H1 (cell line): ENCODE measurements around the gene MARK3. TPM values are rescaled to one million over a fixed set of nuclear protein-coding genes. Genes with fewer than 3 reads are reported as not detected.

Experiments
- CTCF ChIA-PET: fragments of 300-600 bp; sonication (Branson Sonifier 250); formaldehyde crosslinking; loops from one replicate; lab custom pipeline; 2021; ENCODE audit not compliant: partially characterized antibody; lab: Charles Lee
- POLR2A ChIA-PET: fragments of 300-600 bp; sonication (Branson Sonifier 250); formaldehyde crosslinking; loops from one replicate; lab custom pipeline; 2021; ENCODE audit warnings: inconsistent platforms; ENCODE audit not compliant: partially characterized antibody; lab: Charles Lee
- DNase-seq, 2 experiments: peaks; one replicate each; pipeline versions ENCODE4 v3.0.0 to v3.0.0-alpha.2; 2010 to 2022; ENCODE audit warnings: low spot score in 2 of 2, low read depth in 1 of 2, mixed read lengths in 1 of 2
- FAIRE-seq: peaks from 2 replicates; lab custom pipeline; 2011; peaks lifted over from hg19 to GRCh38; lab: Jason Lieb, UNC
- H2AFZ ChIP-seq: 2 replicates; pipeline ENCODE4 v1.8.1; 2012; ENCODE audit warnings: low read length, inconsistent platforms
- H2AK5ac ChIP-seq: 2 replicates; pipeline ENCODE4 v1.6.1; 2013; ENCODE audit warnings: low read depth, low read length
- H2BK120ac ChIP-seq: replicated peaks from 2 replicates; pipeline ENCODE3; 2013; ENCODE audit warnings: low read depth, low read length, inconsistent platforms
- H2BK12ac ChIP-seq: 2 replicates; pipeline ENCODE4 v1.6.1; 2013; ENCODE audit warnings: low read depth, low read length
- H2BK15ac ChIP-seq: 2 replicates; pipeline ENCODE4 v1.6.1; 2013; ENCODE audit warnings: low read length
- H2BK20ac ChIP-seq: 2 replicates; pipeline ENCODE4 v1.6.1; 2013; ENCODE audit warnings: low read length
- H2BK5ac ChIP-seq: 2 replicates; pipeline ENCODE4 v1.6.1; 2013; ENCODE audit warnings: low read depth, low read length
- H3K14ac ChIP-seq: 2 replicates; pipeline ENCODE4 v1.6.1; 2013; ENCODE audit warnings: inconsistent platforms; ENCODE audit not compliant: insufficient read length
- H3K18ac ChIP-seq: 2 replicates; pipeline ENCODE4 v1.6.1; 2013; ENCODE audit warnings: low read length; ENCODE audit errors: extremely low read depth
- H3K23ac ChIP-seq: 2 replicates; pipeline ENCODE4 v1.6.1; 2013; ENCODE audit warnings: inconsistent platforms; ENCODE audit not compliant: insufficient read length
- H3K23me2 ChIP-seq: 2 replicates; pipeline ENCODE4 v1.6.1; 2013; ENCODE audit warnings: low read depth, low read length
- H3K27ac ChIP-seq: 2 replicates; pipeline ENCODE4 v1.6.1; 2011; ENCODE audit warnings: low read depth, low read length, inconsistent platforms
- H3K27me3 ChIP-seq, 4 experiments: replicated peaks in 1 of 4; 1 replicate in 1 of 4; 2 replicates in 3 of 4; pipeline versions ENCODE4 v1.6.1 to v1.8.1; 2011 to 2013; ENCODE audit warnings: low read length in 3 of 4, mild to moderate bottlenecking in 3 of 4, inconsistent platforms in 2 of 4, mixed read lengths in 2 of 4, moderate library complexity in 1 of 4; ENCODE audit not compliant: control insufficient read depth in 3 of 4, insufficient read depth in 3 of 4; ENCODE audit errors: extremely low read depth in 1 of 4
- H3K36me3 ChIP-seq, 4 experiments: 2 replicates each; pipeline versions ENCODE4 v1.6.1 to v1.8.1; 2011 to 2013; ENCODE audit warnings: mild to moderate bottlenecking in 4 of 4, low read length in 3 of 4, moderate library complexity in 2 of 4, control low read depth in 1 of 4, inconsistent platforms in 1 of 4; ENCODE audit not compliant: insufficient read depth in 4 of 4, control insufficient read depth in 2 of 4
- H3K4ac ChIP-seq: replicated peaks from 2 replicates; pipeline ENCODE3; 2013; ENCODE audit warnings: low read length, low read depth, mixed read lengths, inconsistent platforms; ENCODE audit not compliant: insufficient read length
- H3K4me1 ChIP-seq, 4 experiments: replicated peaks in 1 of 4; 1 replicate in 1 of 4; 2 replicates in 3 of 4; pipeline versions ENCODE4 v1.6.1 to v1.8.1; 2011 to 2013; ENCODE audit warnings: low read length in 3 of 4, inconsistent platforms in 2 of 4, mixed read lengths in 1 of 4; ENCODE audit not compliant: insufficient read depth in 4 of 4, control insufficient read depth in 3 of 4
- H3K4me2 ChIP-seq, 2 experiments: 2 replicates each; pipeline versions ENCODE4 v1.6.1 to v1.8.1; 2011 to 2013; ENCODE audit warnings: low read depth in 2 of 2, low read length in 2 of 2, control low read depth in 1 of 2, inconsistent platforms in 1 of 2, mild to moderate bottlenecking in 1 of 2; ENCODE audit not compliant: insufficient read depth in 1 of 2
- H3K4me3 ChIP-seq, 4 experiments: fragments of 200-600, 300-600 bp in 1 of 4; sonication (generic), shearing (Covaris generic), sonication (Bioruptor Twin) in 1 of 4; 2 replicates each; pipeline versions ENCODE4 v1.5.1 to v1.8.1; 2011 to 2016; ENCODE audit warnings: low read length in 4 of 4, low read depth in 3 of 4, control low read depth in 2 of 4, inconsistent platforms in 2 of 4, mild to moderate bottlenecking in 2 of 4, mixed read lengths in 1 of 4, moderate library complexity in 1 of 4; ENCODE audit not compliant: insufficient read depth in 2 of 4; ENCODE audit errors: extremely low read depth in 1 of 4
- H3K56ac ChIP-seq: replicated peaks from 2 replicates; pipeline ENCODE3; 2013; ENCODE audit warnings: low read depth, mild to moderate bottlenecking, mixed read lengths, low read length, inconsistent platforms; ENCODE audit not compliant: insufficient read length
- H3K79me1 ChIP-seq: 2 replicates; pipeline ENCODE4 v1.6.1; 2013; ENCODE audit warnings: low read depth, low read length, control low read depth
- H3K79me2 ChIP-seq, 2 experiments: 2 replicates each; pipeline versions ENCODE4 v1.6.1 to v1.8.1; 2012 to 2013; ENCODE audit warnings: low read length in 2 of 2, mild to moderate bottlenecking in 2 of 2, inconsistent platforms in 1 of 2; ENCODE audit not compliant: insufficient read depth in 2 of 2, control insufficient read depth in 1 of 2
- H3K9ac ChIP-seq, 4 experiments: replicated peaks in 1 of 4; 1 replicate in 1 of 4; 2 replicates in 3 of 4; pipeline versions ENCODE4 v1.6.1 to v1.8.1; 2011 to 2013; ENCODE audit warnings: low read depth in 3 of 4, low read length in 3 of 4, control low read depth in 2 of 4, mild to moderate bottlenecking in 2 of 4, moderate library complexity in 2 of 4, inconsistent platforms in 1 of 4; ENCODE audit errors: extremely low read depth in 1 of 4
- H3K9me3 ChIP-seq, 2 experiments: 2 replicates each; pipeline versions ENCODE4 v1.6.1 to v1.8.1; 2012 to 2013; ENCODE audit warnings: mild to moderate bottlenecking in 2 of 2, moderate library complexity in 2 of 2, control low read depth in 1 of 2, inconsistent platforms in 1 of 2, low read depth in 1 of 2, low read length in 1 of 2, mixed read lengths in 1 of 2; ENCODE audit not compliant: insufficient read depth in 2 of 2
- H4K20me1 ChIP-seq, 2 experiments: replicated peaks in 1 of 2; 2 replicates each; pipeline versions ENCODE3 to v1.8.1; 2011 to 2013; ENCODE audit warnings: inconsistent platforms in 2 of 2, low read length in 2 of 2, mild to moderate bottlenecking in 1 of 2; ENCODE audit not compliant: insufficient read depth in 2 of 2, control insufficient read depth in 1 of 2
- H4K5ac ChIP-seq: 2 replicates; pipeline ENCODE4 v1.6.1; 2013; ENCODE audit warnings: low read length, low read depth, mixed read lengths, inconsistent platforms; ENCODE audit not compliant: insufficient read length
- H4K8ac ChIP-seq: 2 replicates; pipeline ENCODE4 v1.8.0; 2013; ENCODE audit warnings: mild to moderate bottlenecking, moderate library complexity, low read length, inconsistent platforms; ENCODE audit not compliant: insufficient read depth; ENCODE audit errors: extremely low read depth
- H4K91ac ChIP-seq: replicated peaks from 2 replicates; pipeline ENCODE3; 2013; ENCODE audit warnings: low read length, mixed read lengths, inconsistent platforms; ENCODE audit not compliant: insufficient read length
- CHD1 ChIP-seq: IDR thresholded peaks from 2 replicates; pipeline ENCODE4 v1.6.1; 2012; ENCODE audit warnings: low read depth, low read length, improper control_type of control experiment
- EGR1 ChIP-seq: IDR thresholded peaks from 2 replicates; pipeline ENCODE4 v1.6.1; 2011; ENCODE audit warnings: low read depth, low read length, borderline replicate concordance
- EP300 ChIP-seq, 2 experiments: IDR thresholded peaks; 1 replicate in 1 of 2; 2 replicates in 1 of 2; pipeline ENCODE4 v1.6.1; 2011 to 2012; ENCODE audit warnings: low read depth in 2 of 2, low read length in 2 of 2, mild to moderate bottlenecking in 2 of 2, borderline replicate concordance in 1 of 2, inconsistent platforms in 1 of 2, moderate library complexity in 1 of 2
- FOSL1 ChIP-seq: IDR thresholded peaks from 2 replicates; pipeline ENCODE4 v1.6.1; 2011; ENCODE audit warnings: mild to moderate bottlenecking, low read depth, low read length, moderate library complexity; ENCODE audit not compliant: insufficient read depth
- GTF2F1 ChIP-seq: IDR thresholded peaks from 2 replicates; pipeline ENCODE4 v1.6.1; 2012; ENCODE audit warnings: low read depth, low read length, improper control_type of control experiment, borderline replicate concordance
- MAFK ChIP-seq: IDR thresholded peaks from 2 replicates; pipeline ENCODE4 v1.6.1; 2012; ENCODE audit warnings: low read depth, mild to moderate bottlenecking, improper control_type of control experiment, low read length
- PHF8 ChIP-seq: fragments of 200-600 bp; sonication (generic); conservative IDR thresholded peaks from 2 replicates; pipeline ENCODE4 v1.7.1; 2012; ENCODE audit warnings: low read depth, mild to moderate bottlenecking, inconsistent platforms, low read length, moderate library complexity
- SIRT6 ChIP-seq: IDR thresholded peaks from one replicate; pipeline ENCODE4 v1.7.1; 2012; ENCODE audit warnings: low read length, inconsistent platforms
- SP2 ChIP-seq: IDR thresholded peaks from 2 replicates; pipeline ENCODE4 v1.6.1; 2012; ENCODE audit warnings: mild to moderate bottlenecking, low read length, inconsistent platforms
- SP4 ChIP-seq: IDR thresholded peaks from 2 replicates; pipeline ENCODE4 v1.6.1; 2012; ENCODE audit warnings: low read length, inconsistent platforms
- SRF ChIP-seq: IDR thresholded peaks from 2 replicates; pipeline ENCODE4 v1.6.1; 2011; ENCODE audit warnings: mild to moderate bottlenecking, low read depth, low read length, moderate library complexity
- SUZ12 ChIP-seq: fragments of 200-600 bp; sonication (generic); IDR thresholded peaks from 2 replicates; pipeline ENCODE4 v1.6.1; 2012; ENCODE audit warnings: mild to moderate bottlenecking, inconsistent platforms, low read length, moderate library complexity, mixed read lengths
- TCF12 ChIP-seq: IDR thresholded peaks from 2 replicates; pipeline ENCODE4 v1.6.1; 2011; ENCODE audit warnings: low read depth, mild to moderate bottlenecking, low read length
- ZNF274 ChIP-seq: IDR thresholded peaks from 2 replicates; pipeline ENCODE4 v1.7.0; 2012; ENCODE audit warnings: low read length, borderline replicate concordance; ENCODE audit errors: extremely low read depth
- WGBS, 2 experiments: shearing (Covaris generic) in 1 of 2; methylation state at CpG; one replicate each; pipeline versions ENCODE4 v1.1.6 to v1.1.7; 2013 to 2015; ENCODE audit warnings: low lambda C conversion rate in 2 of 2, mixed read lengths in 2 of 2, inconsistent platforms in 1 of 2, low coverage in 1 of 2, missing lambda C conversion rate in 1 of 2; ENCODE audit not compliant: insufficient replicate concordance in 2 of 2, insufficient coverage in 1 of 2, insufficient read length in 1 of 2; ENCODE audit errors: extremely low coverage in 1 of 2, missing lambda C conversion rate in 1 of 2; 5-methylcytosine and 5-hydroxymethylcytosine counted together
- polyA plus RNA-seq, 7 experiments: library from polyadenylated mRNA; depleted of rRNA in 3 of 7; stranded (reverse) in 5 of 7; unstranded in 2 of 7; fragments of >200 nt in 5 of 7; fragments of 200-250 nt in 2 of 7; gene quantifications; 1 replicate in 5 of 7; 2 replicates in 1 of 7; 4 replicates in 1 of 7; pipeline versions ENCODE4 v1.2.1 to v1.2.3, GENCODE V29; 2011 to 2013; ENCODE audit warnings: missing spikeins in 2 of 7, mixed read lengths in 2 of 7
- total RNA-seq: library from RNA; stranded (reverse); fragmentation: NEBNext Ultra II Directional; extraction: Animal tissue kit (Norgen Biotek cat#: 25700); gene quantifications from 2 replicates; pipeline ENCODE4 v1.2.1, GENCODE V29; 2021
- TF ChIP-seq, protein P1 (sequence below): IDR thresholded peaks from 2 replicates; pipeline ENCODE4 v1.6.1; 2012; ENCODE audit warnings: inconsistent platforms

Gene MARK3
- total and polyA plus RNA-seq, 2 of the 8 experiments (the other 6 are each of a cell fraction or from before 2014, with no cell fraction given): 39.4 to 76.9 TPM

DNA sequence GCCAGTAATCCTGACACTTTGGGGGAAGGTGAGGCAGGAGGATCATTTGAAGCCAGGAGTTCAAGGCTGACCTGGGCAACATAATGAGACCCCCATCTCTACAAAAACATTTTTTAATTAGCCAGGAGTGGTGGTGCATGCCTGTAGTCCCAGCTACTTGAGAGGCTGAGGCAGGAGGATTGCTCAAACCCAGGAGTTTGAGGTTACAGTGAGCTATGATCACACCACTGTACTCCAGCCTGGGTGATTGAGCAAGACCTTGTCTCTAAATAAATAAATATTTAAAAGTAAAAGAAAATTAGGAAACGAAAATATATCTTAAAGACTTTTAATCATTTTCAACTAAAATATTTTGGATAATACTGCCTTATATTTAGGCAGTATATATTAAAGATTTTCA lies 111.6 kb downstream of the MARK3 start:
- POLR2A ChIA-PET: no interaction called here
- Histone ChIP-seq H4K8ac (no peak overlapping the region), H2AK5ac (no peak overlapping the region), H3K23ac (no peak overlapping the region), H3K27ac (no peak overlapping the region), H3K4me2 (no peak overlapping the region), H3K56ac (no peak overlapping the region), H3K18ac (no peak overlapping the region), H2BK12ac (no peak overlapping the region), H2AFZ (no peak overlapping the region), H3K27me3 (no peaks in the 10 kb centered on the region; a peak in 1 of 7 replicates), H3K14ac (no peak overlapping the region), H3K9ac (no peak overlapping the region), H3K4ac (no peak overlapping the region), H2BK120ac (no peak overlapping the region), H4K20me1 (peaks cover 0 to 8% of the 10 kb centered on the region in 2 experiments), H3K4me1 (no peaks in the 10 kb centered on the region), H4K5ac (no peak overlapping the region), H2BK20ac (no peak overlapping the region), H3K36me3 (peaks cover 2 to 30% (median 11%) of the 10 kb centered on the region in 4 experiments; a peak in 6 of 8 replicates), H2BK5ac (no peak overlapping the region), H3K23me2 (no peaks in the 10 kb centered on the region), H4K91ac (no peak overlapping the region), H3K79me1 (no peaks in the 10 kb centered on the region), H3K79me2 (0 out of 4 replicates have a peak, but pooled peaks cover 0 to 2% of the 10 kb centered on the region in 2 experiments), H3K9me3 (no peaks in the 10 kb centered on the region), H3K4me3 (no peak overlapping the region), H2BK15ac (no peak overlapping the region)
- DNase-seq: no peak
- WGBS, 2 experiments: 33% methylated on average over 1 of the region's 1 CpG; no CpG with 5 or more reads in 1 of the 2 experiments
- CTCF ChIA-PET: interaction anchor here (0.9 to 31.3 kb wide), 2 partner anchors 9 to 44 kb away, joined by 3 to 921 read pairs; partner anchors contain the start of gene TRMT61A
- no peak for FAIRE-seq
- no peak for TF ChIP-seq EP300 (IDR thresholded peaks at IDR 0.05; ENCODE audit: borderline replicate concordance in 1 of 2, low read depth in 2 of 2, low read length in 2 of 2)
- TF ChIP-seq TCF12: no peak
- no peak for TF ChIP-seq SP4
- TF ChIP-seq, protein P1, sequence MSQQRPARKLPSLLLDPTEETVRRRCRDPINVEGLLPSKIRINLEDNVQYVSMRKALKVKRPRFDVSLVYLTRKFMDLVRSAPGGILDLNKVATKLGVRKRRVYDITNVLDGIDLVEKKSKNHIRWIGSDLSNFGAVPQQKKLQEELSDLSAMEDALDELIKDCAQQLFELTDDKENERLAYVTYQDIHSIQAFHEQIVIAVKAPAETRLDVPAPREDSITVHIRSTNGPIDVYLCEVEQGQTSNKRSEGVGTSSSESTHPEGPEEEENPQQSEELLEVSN: no peak
- TF ChIP-seq CHD1: no peak
- no peak for TF ChIP-seq EGR1
- TF ChIP-seq SUZ12: no peak
- no peak for TF ChIP-seq MAFK
- no peak for TF ChIP-seq ZNF274
- TF ChIP-seq GTF2F1: no peak
- TF ChIP-seq PHF8: no peak
- no peak for TF ChIP-seq SIRT6
- TF ChIP-seq SRF: no peak
- no peak for TF ChIP-seq FOSL1
- no peak for TF ChIP-seq SP2
